Measurements from ENCODE around the gene TMEM203.
A peak's percentile ranks its signal among the peaks of the same experiment; 100 is the strongest.

The TMEM203 gene

DNA sequence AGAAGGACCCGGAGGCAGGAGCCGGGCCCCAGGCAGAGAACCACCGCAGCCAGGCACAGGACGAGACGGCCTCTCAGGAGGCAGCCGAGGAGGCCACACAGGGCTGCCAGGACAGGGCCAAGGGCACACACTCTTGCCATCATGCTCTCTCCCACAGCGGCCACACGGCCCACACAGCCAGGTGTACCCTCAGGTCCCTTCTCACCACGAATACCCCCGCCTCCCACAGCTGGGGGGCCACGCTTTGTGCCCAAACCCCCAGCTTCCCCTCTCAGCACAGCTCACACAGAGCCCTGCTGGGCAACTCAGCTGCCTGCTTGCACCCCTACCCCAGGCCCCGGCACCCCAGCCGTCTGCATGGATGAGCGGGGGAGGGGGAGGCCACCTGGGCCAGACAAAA lies 11.7 kb downstream of the TMEM203 start:
- DNase-seq = no peak

- no peak for DNase-seq
Observed at GRCh38 chr9:137192859-137193258, 12.6 kb downstream of the TMEM203 start.

DNA sequence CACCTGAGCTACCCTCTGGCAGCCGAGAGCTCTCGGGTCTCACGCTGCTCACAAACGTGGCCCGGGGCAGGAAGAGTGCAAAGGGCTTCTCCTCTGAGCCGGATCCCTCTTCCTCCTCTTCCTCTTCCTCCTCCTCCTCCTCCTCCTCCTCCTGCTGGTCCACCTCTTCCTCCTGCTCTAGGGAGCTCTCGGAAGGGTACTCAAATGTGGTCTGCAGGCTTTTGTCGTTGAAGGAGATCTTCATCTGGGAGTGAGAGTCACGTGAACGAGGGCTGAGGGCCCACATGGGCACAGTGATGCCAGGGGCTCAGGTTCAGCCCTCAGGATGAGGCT lies 13.0 kb downstream of the TMEM203 start:
- no peak for DNase-seq

DNA sequence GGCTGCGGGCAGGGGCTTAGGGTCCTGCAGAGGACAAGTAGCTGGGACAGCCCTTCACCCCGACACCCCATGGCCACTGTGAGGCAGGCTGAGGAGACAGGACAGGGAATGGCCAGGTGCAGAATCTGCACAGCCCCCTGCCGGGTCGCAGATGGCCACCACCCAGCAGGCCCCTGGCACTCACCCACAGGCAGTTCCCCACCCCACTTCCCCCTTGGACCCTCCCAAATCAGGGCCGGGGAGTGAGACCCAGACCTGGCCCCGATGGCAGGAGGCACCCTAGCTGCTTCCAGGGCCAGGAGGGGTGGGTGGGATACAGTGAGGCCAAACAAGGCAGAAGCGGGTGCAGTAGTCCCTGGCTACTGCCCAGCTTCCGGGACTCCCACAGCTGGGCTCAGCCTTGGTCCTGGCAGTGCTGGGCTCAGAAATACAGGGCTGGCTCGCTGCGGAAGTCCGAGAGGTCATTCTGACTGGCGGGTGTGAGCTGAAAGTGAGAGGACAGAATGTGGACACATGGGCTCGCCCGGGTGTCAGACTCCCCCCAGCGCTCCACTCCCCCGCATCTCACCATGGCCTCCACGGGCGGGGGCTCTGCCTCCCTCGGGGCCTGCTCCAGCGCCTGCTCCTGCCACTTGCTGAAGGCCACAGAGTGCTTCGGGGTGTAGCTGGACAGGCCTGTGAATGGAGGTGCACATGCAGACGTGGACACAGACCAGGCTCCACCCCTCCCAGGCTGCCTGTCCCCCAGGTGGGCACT lies 13.6 kb downstream of the TMEM203 start:
- no peak for DNase-seq

DNA sequence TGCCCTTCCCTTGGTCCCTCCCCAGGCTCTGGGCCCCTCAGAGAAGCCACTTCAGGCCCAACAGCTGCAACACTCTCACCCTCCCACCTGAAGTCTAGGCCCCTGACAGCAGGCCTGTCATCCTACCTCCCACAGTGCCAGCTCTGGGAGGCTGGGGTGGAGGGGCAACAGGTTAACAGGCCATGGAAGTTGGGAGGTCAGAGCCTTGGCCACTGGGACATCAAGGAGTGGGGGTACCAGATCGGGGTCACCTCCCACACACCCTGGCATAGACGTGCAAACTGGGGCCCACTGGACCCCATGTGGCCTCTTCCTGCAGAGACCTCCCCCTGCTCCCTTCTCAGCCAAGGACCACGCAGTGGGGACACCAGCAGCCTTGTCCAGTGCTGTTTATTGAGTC lies 14.2 kb downstream of the TMEM203 start:
- DNase-seq = no peak

DNA sequence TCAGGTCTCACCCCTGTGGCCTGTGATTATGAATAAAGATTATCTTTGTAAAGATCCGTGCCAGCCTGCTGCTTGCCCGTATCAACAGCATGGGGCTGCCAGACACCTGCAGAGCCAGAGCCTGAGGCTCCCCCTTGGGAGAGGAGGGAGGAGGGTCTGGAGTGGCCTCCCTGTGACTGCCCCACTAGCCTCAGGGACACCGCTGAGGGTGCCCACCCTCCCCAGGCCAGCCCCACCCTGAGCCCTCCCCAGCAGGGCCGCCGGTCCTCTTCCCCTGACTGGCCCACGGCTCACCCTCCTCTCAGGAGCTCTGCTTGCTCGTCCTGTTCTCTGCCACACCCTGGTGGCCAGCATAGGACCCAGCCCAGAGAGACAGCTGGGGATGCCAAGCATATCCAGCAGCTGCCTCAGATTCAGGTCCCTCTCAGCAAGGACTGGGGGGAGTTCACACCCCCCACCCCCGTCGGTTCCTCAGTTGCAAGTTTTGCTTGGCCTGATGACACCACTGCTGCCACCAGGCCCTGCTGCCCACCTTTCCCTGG lies 15.1 kb downstream of the TMEM203 start:
- DNase-seq = no peak

DNA sequence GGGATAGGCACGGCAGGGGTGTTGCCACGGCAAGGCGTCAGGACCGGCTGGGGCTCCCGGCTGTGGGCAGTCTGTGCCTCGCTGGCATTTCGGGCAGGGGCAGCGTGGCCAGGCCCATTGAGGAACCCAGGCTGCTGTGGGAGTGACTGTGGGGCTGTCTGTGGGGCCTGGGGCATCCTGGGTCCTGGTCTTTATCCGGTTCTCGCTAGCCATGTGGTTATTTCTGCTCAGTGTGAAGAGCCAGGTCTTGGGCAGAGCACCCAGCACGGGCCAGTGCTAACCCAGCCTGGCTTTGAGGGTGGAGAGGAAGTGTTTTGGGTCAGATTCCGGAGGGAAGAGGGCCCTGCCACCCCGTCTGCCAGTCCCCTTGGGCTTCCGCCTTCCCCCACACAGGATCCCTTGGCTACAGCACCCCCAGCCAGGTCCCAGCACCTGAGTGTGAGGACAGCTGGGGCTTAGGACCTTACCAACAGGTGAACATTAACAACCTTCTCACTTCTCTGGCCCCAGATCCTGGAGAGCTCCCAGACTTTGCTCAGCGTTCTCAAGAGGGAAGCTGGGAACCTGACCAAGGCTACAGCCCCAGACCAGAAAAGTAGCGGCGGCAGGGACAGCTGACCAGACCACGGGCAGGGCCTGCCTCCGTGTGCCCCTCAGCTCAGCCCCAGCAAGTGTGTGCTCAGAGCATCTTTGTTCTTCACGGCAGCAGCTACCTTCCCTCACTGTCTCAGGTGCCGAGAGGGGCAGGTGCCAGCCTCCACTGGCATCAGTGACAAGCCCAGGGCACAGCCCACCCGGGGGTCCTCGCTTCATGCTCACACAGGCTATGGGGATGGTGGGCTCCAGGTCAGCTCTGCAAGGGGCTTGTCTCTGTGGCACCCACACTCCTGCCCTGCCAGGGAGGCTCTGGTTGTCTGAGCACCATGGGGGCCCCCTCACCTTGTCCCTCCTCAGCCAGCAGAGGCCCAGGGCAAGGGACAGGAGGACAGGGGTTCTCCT lies 15.9 kb downstream of the TMEM203 start:
- DNase-seq = no peak

- peak; percentile 86 to 87 for DNase-seq
Observed at GRCh38 chr9:137188490-137189296, 16.8 kb downstream of the TMEM203 start, which contains the start of the genes ANAPC2 and SSNA1. ANAPC2 (minus strand) TSS chr9:137188560; CDS start chr9:137188532, 28 bp downstream. SSNA1 (plus strand) TSS chr9:137188676; CDS start chr9:137188727, 51 bp downstream.

- DNase-seq = no peak
Observed at GRCh38 chr9:137188086-137188489, 17.4 kb downstream of the TMEM203 start.

DNA sequence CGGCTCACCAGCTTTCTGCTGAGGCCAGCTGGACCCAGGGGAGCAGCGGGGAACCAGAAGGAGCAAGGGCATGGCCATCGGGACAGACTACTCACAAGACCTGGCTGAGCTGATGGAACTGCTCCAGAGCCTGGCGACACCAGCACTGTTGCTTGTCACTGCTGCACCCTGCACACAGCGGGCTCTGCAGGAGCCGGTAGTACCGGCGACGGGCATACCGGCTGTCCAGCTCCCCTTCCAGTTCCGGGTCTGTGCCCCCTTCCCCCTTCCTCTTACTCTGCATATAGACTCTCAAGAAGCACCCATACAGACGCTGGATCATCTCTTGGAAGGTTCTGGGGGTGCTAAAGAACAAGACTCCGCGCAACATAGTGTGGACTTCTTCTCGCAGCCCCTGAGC lies 18.1 kb downstream of the TMEM203 start:
- DNase-seq = no peak

GRCh38 chr9:137186385-137186784 lies 19.1 kb downstream of the TMEM203 start:
- no peak for DNase-seq

DNA sequence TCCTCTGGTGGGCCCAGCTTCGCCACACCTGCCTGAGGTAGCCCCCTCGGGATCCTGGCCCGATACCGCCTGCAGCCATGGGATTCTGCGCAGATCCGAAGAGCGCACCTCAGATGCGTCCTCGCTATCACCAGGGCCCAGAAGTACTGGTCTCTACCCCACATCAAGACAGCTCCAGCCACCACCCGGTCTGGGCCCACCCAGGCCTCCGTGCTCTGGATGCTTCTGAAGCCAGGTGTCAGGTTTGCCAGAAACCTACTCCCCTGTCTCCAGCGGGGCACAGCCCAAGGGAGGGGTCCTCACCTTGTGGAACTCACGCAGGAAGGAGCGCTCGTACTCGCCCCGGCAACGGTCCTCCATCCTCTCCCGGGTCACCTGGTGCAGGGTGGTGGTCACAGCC lies 19.5 kb downstream of the TMEM203 start:
- no peak for DNase-seq

DNA sequence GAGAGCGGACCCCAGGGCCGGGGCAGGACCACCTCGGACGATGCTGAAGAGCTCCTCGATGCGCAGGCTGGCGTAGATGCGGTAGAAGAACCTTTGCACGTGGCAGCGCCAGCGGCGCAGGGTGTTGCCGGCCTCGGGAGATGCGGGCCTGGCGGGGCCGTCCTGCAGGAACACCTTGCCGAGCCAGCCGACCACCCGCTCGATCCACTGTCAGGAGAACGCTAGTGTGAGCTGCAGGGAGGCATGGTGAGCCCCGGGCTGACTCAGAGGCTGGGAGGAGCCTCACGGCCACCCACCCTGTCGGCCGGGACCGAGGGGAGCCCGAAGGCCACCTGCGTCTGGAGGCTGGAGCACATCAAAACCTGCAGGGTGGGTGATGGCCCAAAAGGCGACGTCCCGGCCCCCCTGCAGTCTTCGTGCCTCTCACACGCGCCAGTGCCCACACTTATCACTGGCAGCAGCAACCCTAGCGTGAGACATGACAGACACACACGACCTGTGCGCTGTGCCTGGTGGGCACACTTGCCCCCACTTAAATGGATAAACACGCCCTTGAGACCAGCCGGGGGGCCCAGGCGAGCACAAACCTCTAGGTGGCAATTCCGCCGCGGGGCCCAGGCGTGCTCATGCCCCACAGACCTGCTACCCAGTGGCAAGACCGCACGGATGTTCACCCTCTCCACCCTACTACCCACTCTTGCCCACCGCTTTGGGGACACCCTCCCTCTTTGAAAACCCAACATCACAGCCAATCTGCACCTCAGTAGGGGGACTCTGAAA lies 20.4 kb downstream of the TMEM203 start:
- no peak for DNase-seq

GRCh38 chr9:137183980-137184595 lies 21.4 kb downstream of the TMEM203 start:
- no peak for DNase-seq

DNA sequence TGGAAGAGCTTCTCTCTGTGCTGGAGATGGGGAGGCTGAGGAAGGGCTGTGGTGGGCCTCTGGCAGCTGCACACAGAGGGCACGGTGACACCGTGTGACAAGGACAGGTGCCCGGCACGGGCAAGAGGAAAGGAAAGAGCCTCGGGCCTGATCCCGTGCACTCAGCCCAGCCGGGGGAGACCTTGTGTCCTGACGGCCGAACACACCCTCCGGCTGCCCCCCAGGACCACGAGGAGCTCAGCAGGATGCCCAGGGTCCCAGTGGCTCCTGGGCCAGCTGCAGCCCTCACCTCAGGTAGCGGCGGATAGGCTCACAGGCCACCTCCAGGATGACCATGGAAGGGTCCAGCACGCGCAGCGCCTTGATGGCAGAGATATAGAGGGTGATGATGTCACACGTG lies 22.6 kb downstream of the TMEM203 start:
- DNase-seq = no peak

DNA sequence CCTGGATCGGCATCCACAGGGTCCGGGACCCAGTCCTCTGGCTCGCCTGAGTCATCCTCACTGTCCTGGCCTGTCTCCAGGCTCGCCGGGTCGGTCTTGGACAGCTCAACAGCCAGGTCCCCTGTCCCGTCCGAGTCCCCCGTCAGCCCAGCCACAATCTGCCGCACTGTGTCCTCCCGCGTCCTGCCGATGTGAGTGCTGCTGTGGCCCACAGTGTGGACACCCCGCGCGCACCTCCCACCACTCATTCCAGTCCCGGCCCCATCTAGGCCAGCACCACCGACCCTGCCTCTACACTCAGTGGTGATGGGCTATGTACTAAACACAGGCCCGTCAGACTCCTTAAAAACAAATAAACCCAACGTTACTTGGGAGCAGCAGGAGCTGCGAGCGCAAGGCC lies 23.8 kb downstream of the TMEM203 start:
- DNase-seq = no peak

- no peak for DNase-seq
Observed at GRCh38 chr9:137180491-137180890, 25.0 kb downstream of the TMEM203 start.

DNA sequence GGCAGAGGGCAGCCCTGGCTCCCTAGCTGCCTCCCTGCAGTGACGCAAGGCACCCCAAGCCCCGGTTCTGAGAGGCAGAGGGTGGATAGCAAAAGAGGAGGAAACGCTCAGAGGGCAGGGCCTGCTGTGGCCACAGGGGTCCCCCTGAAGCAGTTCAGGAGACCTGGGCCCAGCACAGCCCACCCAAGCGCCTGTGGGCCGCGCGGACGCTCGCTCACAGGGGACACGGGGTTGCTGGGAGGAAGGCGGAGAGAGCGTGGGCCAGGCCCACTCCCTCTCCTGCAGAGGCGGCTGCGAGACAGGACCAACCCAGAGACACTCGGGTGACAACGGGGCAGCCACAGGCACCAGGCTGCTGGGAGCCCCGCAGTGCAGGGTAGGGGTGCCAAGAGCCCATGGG lies 25.7 kb downstream of the TMEM203 start:
- no peak for DNase-seq

- DNase-seq = no peak
Observed at GRCh38 chr9:137178939-137179630, 26.4 kb downstream of the TMEM203 start.

GRCh38 chr9:137178201-137178938 lies 27.1 kb downstream of the TMEM203 start:
- DNase-seq = no peak

All from activated CD4-positive, alpha-beta T cell treated with anti-CD3 and anti-CD28 coated beads, Interleukin-2, amount 50 U/mL, for 4 hours (primary cell).